ENCODE results near the gene HSPH1. TPM values are rescaled to one million over a fixed set of nuclear protein-coding genes. Genes with fewer than 3 reads are reported as not detected.

Gene HSPH1
- total and polyA plus RNA-seq, 10 of the 15 experiments (the other 5 are each of a cell fraction or from before 2014, with no cell fraction given) = 40.2 to 159 (median 92.6) TPM

DNA sequence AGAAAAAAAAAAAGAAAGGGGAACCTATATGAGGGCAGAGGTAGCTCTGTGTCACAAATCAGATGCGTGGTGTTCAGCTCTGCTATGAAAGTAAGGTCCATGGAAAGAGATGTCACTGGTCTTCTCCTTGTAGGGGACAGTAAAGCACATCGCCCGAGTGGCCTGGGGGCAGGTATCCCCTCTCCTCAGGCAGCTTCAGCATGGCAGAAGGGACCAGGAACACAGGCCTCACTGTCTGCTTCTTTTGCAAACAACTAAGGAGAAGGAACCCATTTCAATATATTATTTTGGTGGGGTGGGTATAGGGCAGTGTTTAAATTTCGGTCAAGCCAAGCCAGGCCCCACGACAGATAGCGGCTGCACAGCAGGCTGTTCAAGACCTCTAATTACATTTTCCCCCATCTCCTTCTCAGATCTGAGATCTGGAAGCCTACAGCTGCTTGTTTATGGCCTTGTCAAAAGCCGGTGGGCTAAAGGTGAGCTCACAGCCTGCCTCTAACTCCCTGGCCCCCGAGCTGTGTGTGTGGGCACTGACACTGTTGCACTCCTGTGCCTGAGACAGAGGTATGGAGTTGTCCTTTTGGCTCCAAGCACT is 72.8 kb downstream of the HSPH1 start:
- no peak overlapping the region for H3K27ac ChIP-seq (ENCODE audit: control insufficient read depth, insufficient read depth)
- DNase-seq (ENCODE audit: low read depth, low spot score) (no peak), ATAC-seq (no peak), FAIRE-seq (no peak)
- CTCF ChIA-PET = no interaction called here
- intact Hi-C loops (cut with micrococcal nuclease; ENCODE audit: unreplicated experiment) (no loop called here), in situ Hi-C loops (cut with MboI) (no loop called here)
- no TSS peak for BruUV-seq (replicated peaks)
- TF ChIP-seq NFYB (IDR thresholded peaks at IDR 0.05; ENCODE audit: insufficient read depth, low read depth, low read length) (no peak), SUZ12 (IDR thresholded peaks at IDR 0.05; ENCODE audit: unreplicated experiment) (no peak), SMAD5 (IDR thresholded peaks at IDR 0.05; ENCODE audit: low read depth) (no peak), NRF1 (conservative IDR thresholded peaks at IDR 0.05; ENCODE audit: low read depth, low read length) (no peak)
- TF ChIP-seq, protein P1, sequence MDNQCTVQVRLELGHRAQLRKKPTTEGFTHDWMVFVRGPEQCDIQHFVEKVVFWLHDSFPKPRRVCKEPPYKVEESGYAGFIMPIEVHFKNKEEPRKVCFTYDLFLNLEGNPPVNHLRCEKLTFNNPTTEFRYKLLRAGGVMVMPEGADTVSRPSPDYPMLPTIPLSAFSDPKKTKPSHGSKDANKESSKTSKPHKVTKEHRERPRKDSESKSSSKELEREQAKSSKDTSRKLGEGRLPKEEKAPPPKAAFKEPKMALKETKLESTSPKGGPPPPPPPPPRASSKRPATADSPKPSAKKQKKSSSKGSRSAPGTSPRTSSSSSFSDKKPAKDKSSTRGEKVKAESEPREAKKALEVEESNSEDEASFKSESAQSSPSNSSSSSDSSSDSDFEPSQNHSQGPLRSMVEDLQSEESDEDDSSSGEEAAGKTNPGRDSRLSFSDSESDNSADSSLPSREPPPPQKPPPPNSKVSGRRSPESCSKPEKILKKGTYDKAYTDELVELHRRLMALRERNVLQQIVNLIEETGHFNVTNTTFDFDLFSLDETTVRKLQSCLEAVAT (IDR thresholded peaks at IDR 0.05) = no peak
- TF ChIP-seq, protein P2, sequence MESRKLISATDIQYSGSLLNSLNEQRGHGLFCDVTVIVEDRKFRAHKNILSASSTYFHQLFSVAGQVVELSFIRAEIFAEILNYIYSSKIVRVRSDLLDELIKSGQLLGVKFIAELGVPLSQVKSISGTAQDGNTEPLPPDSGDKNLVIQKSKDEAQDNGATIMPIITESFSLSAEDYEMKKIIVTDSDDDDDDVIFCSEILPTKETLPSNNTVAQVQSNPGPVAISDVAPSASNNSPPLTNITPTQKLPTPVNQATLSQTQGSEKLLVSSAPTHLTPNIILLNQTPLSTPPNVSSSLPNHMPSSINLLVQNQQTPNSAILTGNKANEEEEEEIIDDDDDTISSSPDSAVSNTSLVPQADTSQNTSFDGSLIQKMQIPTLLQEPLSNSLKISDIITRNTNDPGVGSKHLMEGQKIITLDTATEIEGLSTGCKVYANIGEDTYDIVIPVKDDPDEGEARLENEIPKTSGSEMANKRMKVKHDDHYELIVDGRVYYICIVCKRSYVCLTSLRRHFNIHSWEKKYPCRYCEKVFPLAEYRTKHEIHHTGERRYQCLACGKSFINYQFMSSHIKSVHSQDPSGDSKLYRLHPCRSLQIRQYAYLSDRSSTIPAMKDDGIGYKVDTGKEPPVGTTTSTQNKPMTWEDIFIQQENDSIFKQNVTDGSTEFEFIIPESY (IDR thresholded peaks at IDR 0.05) = no peak
- no peak overlapping the region for H3K4me3 ChIP-seq
- no peak overlapping the region for H3K9ac ChIP-seq (ENCODE audit: control insufficient read depth, insufficient read depth, low read length)
- H4K20me1 ChIP-seq (ENCODE audit: control insufficient read depth, insufficient read depth) = peaks cover 2% of the 10 kb centered on the region; the same call in 1 of the 2 replicates
- POLR2A ChIA-PET = no interaction called here
- 45% methylated on average over 8 of the region's 8 CpGs for WGBS (ENCODE audit: insufficient coverage, insufficient replicate concordance, low lambda C conversion rate, missing lambda C conversion rate)
- SMC1A ChIA-PET (ENCODE audit: uncharacterized antibody, unreplicated experiment) = no interaction called here
- no peaks in the 10 kb centered on the region; the same call in 1 of the 2 replicates for H3K4me1 ChIP-seq (ENCODE audit: control insufficient read depth, insufficient read depth, low read length)
- H3K27me3 ChIP-seq (replicated peaks in 1 of 2; ENCODE audit: control insufficient read depth in 2 of 2, insufficient read depth in 2 of 2, low read length in 1 of 2) = peaks cover 0 to 5% of the 10 kb centered on the region in 2 experiments; a peak in 2 of 4 replicates
- no peaks in the 10 kb centered on the region for H3K36me3 ChIP-seq (ENCODE audit: control insufficient read depth in 2 of 2, insufficient read depth in 2 of 2, low read length in 1 of 2)
- no peaks in the 10 kb centered on the region for H3K79me2 ChIP-seq (ENCODE audit: control insufficient read depth, insufficient read depth, low read length)
- no peaks in the 10 kb centered on the region for H3K9me3 ChIP-seq (replicated peaks; ENCODE audit: control insufficient read depth, insufficient read depth, low read length)
- RAD21 ChIA-PET (ENCODE audit: unreplicated experiment) = no interaction called here
- H2AFZ ChIP-seq (ENCODE audit: control insufficient read depth, low read depth, low read length) = no peak overlapping the region
- no peak overlapping the region for H3K4me2 ChIP-seq (ENCODE audit: control insufficient read depth, insufficient read depth)

Other genes with a start within 250 kb of the HSPH1 start
- not detected in 2 replicates for gene TEX26, start 229.2 kb downstream of the HSPH1 start, total RNA-seq (2014; rRNA removed)
- not detected in 2 replicates for gene TEX26, start 229.2 kb downstream of the HSPH1 start, total RNA-seq (2014; rRNA removed; fragmentation: Illumina TruSeq; extraction: Trizol)
- gene TEX26, start 229.2 kb downstream of the HSPH1 start, total RNA-seq (2021) = not detected in 2 replicates
- gene TEX26, start 229.2 kb downstream of the HSPH1 start, polyA plus RNA-seq (2011; rRNA removed) = not detected in 2 replicates
- not detected in 2 replicates for gene TEX26, start 229.2 kb downstream of the HSPH1 start, polyA plus RNA-seq (2014; fragmentation: Illumina TruSeq; extraction: Trizol)
- not detected for gene TEX26, start 229.2 kb downstream of the HSPH1 start, polyA plus RNA-seq (2014; fragmentation: Nextera tagmentation; extraction: Ambion mirVana)
- not detected in 2 replicates for gene TEX26, start 229.2 kb downstream of the HSPH1 start, polyA plus RNA-seq (2014; rRNA removed)
- not detected for gene TEX26, start 229.2 kb downstream of the HSPH1 start, polyA plus RNA-seq (2016; fragmentation: Nextera tagmentation; extraction: Ambion mirVana)
- 0.22 and 0.23 TPM in 2 replicates for gene B3GLCT, start 38.1 kb upstream of the HSPH1 start, total RNA-seq (2014; rRNA removed)
- gene B3GLCT, start 38.1 kb upstream of the HSPH1 start, total RNA-seq (2014; rRNA removed; fragmentation: Illumina TruSeq; extraction: Trizol) = 0.28 and 0.31 TPM in 2 replicates
- gene B3GLCT, start 38.1 kb upstream of the HSPH1 start, total RNA-seq (2021) = 0.27 and 0.28 TPM in 2 replicates
- 0.34 and 0.35 TPM in 2 replicates for gene B3GLCT, start 38.1 kb upstream of the HSPH1 start, polyA plus RNA-seq (2011; rRNA removed)
- gene B3GLCT, start 38.1 kb upstream of the HSPH1 start, polyA plus RNA-seq (2014; fragmentation: Illumina TruSeq; extraction: Trizol) = 0.14 and 0.22 TPM in 2 replicates
- gene B3GLCT, start 38.1 kb upstream of the HSPH1 start, polyA plus RNA-seq (2014; fragmentation: Nextera tagmentation; extraction: Ambion mirVana) = under 1 TPM; 0.07 to 0.10 TPM
- 0.18 TPM in 2 replicates for gene B3GLCT, start 38.1 kb upstream of the HSPH1 start, polyA plus RNA-seq (2014; rRNA removed)
- under 1 TPM; 0.66 to 0.89 TPM for gene B3GLCT, start 38.1 kb upstream of the HSPH1 start, polyA plus RNA-seq (2016; fragmentation: Nextera tagmentation; extraction: Ambion mirVana)